Body of pancreas (tissue), 4 donors: ENCODE measurements around the gene RAX2.

Source experiments
- POLR2A ChIP-seq, 3 donors: fragments of 450-650 bp; IDR thresholded peaks; one replicate each; pipeline ENCODE4 v1.6.1; 2016; ENCODE audit warnings: antibody characterized with exemption in 3 of 3, mild to moderate bottlenecking in 2 of 3
- TF ChIP-seq, protein P1 (sequence below), 7 experiments: fragments of 450-650 bp in 4 of 7; fragments of 200-600 bp in 3 of 7; sonication (generic) in 3 of 7; IDR thresholded peaks; one replicate each; pipeline ENCODE4 v1.5.1; 2016 to 2019; ENCODE audit warnings: antibody characterized with exemption in 7 of 7

DNA sequence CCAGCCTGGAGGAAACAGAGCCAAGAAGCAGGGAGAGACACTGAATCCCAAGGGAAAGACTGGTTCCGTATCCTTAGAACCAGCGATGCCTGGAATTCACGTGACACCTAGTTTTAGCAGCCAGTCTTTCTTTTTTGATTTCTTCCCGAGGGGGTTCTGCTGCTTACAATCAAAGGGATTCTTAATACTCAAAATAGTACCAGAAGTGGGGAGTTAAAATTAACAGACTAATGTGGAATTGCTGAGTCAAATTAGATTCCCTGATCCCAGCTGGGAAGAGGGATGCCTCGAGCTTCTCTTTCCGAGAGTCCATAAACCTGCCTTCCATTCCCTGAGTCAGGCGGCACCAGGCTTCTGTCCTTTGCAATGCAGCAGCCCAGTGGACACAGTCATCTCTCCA, 18.9 kb upstream of the RAX2 start:
- TF ChIP-seq, protein P1, sequence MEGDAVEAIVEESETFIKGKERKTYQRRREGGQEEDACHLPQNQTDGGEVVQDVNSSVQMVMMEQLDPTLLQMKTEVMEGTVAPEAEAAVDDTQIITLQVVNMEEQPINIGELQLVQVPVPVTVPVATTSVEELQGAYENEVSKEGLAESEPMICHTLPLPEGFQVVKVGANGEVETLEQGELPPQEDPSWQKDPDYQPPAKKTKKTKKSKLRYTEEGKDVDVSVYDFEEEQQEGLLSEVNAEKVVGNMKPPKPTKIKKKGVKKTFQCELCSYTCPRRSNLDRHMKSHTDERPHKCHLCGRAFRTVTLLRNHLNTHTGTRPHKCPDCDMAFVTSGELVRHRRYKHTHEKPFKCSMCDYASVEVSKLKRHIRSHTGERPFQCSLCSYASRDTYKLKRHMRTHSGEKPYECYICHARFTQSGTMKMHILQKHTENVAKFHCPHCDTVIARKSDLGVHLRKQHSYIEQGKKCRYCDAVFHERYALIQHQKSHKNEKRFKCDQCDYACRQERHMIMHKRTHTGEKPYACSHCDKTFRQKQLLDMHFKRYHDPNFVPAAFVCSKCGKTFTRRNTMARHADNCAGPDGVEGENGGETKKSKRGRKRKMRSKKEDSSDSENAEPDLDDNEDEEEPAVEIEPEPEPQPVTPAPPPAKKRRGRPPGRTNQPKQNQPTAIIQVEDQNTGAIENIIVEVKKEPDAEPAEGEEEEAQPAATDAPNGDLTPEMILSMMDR (IDR thresholded peaks at IDR 0.05) = no peak
- no peak for TF ChIP-seq POLR2A (IDR thresholded peaks at IDR 0.05)
